ENCODE data around the gene CD68. TPM values are rescaled to one million over a fixed set of nuclear protein-coding genes. Genes with fewer than 3 reads are reported as not detected.

CD68 gene
- total RNA-seq = 1.2 to 3.3 TPM (median 2.6 TPM) in 3 replicates
- long read RNA-seq, partial matches to known transcripts = 0 of 1 reads
- long read RNA-seq, other reads (novel, unspliced or antisense) = 0 of 1 reads

GRCh38 chr17:7579001-7579833, at the start of gene CD68:
Gene CD68, plus strand, starts transcription at chr17:7579638. Its CDS starts 40 bp downstream, at chr17:7579678.
- H3K4me3 Mint-ChIP-seq (ENCODE audit: unreplicated experiment) = no peak within 1 kb of the TSS
- peaks cover 39% of the 10 kb centered on the region for H3K36me3 Mint-ChIP-seq (ENCODE audit: low read depth)
- no peaks in the 10 kb centered on the region for H3K9me3 Mint-ChIP-seq (ENCODE audit: low read depth)
- peak within 1 kb of the TSS; percentile 95 for H3K27ac Mint-ChIP-seq (ENCODE audit: unreplicated experiment)
- TF ChIP-seq CTCF (IDR thresholded peaks at IDR 0.05) = no peak
- no peak for DNase-seq (ENCODE audit: low spot score)
- peaks cover 74% of the 10 kb centered on the region for H3K4me1 Mint-ChIP-seq (ENCODE audit: low read depth)
- no peaks in the 10 kb centered on the region for H3K27me3 Mint-ChIP-seq (ENCODE audit: low read depth)

GRCh38 chr17:7530023-7530900, 49.2 kb upstream of the CD68 start:
- no peak for TF ChIP-seq CTCF (IDR thresholded peaks at IDR 0.05)
- H3K36me3 Mint-ChIP-seq (ENCODE audit: low read depth) = peaks cover 2% of the 10 kb centered on the region
- no peak for DNase-seq (ENCODE audit: low spot score)
- H3K4me1 Mint-ChIP-seq (ENCODE audit: low read depth) = peaks cover 2% of the 10 kb centered on the region
- no peaks in the 10 kb centered on the region for H3K27me3 Mint-ChIP-seq (ENCODE audit: low read depth)
- no peak overlapping the region for H3K4me3 Mint-ChIP-seq (ENCODE audit: unreplicated experiment)
- peaks cover 8% of the 10 kb centered on the region for H3K9me3 Mint-ChIP-seq (ENCODE audit: low read depth)
- peak overlapping the region; percentile 32 for H3K27ac Mint-ChIP-seq (ENCODE audit: unreplicated experiment)

GRCh38 chr17:7538050-7538449, 41.4 kb upstream of the CD68 start:
- Mint-ChIP-seq H3K4me3 (ENCODE audit: unreplicated experiment) (no peak overlapping the region), H3K27me3 (ENCODE audit: low read depth) (peaks cover 9% of the 10 kb centered on the region), H3K27ac (ENCODE audit: unreplicated experiment) (no peak overlapping the region), H3K9me3 (ENCODE audit: low read depth) (peaks cover 11% of the 10 kb centered on the region), H3K36me3 (ENCODE audit: low read depth) (no peaks in the 10 kb centered on the region), H3K4me1 (ENCODE audit: low read depth) (no peaks in the 10 kb centered on the region)
- TF ChIP-seq CTCF (IDR thresholded peaks at IDR 0.05) = no peak
- DNase-seq (ENCODE audit: low spot score) = no peak

- no peak overlapping the region for H3K4me3 Mint-ChIP-seq (ENCODE audit: unreplicated experiment)
- no peak overlapping the region for H3K27ac Mint-ChIP-seq (ENCODE audit: unreplicated experiment)
- no peaks in the 10 kb centered on the region for H3K36me3 Mint-ChIP-seq (ENCODE audit: low read depth)
- no peaks in the 10 kb centered on the region for H3K4me1 Mint-ChIP-seq (ENCODE audit: low read depth)
- TF ChIP-seq CTCF (IDR thresholded peaks at IDR 0.05) = no peak
- DNase-seq (ENCODE audit: low spot score) = no peak
- peaks cover 11% of the 10 kb centered on the region for H3K9me3 Mint-ChIP-seq (ENCODE audit: low read depth)
- H3K27me3 Mint-ChIP-seq (ENCODE audit: low read depth) = peaks cover 13% of the 10 kb centered on the region
Observed at GRCh38 chr17:7538891-7539545, 40.4 kb upstream of the CD68 start.

Measured in chondrocyte (in vitro differentiated cells).